Spinal cord (tissue), 10 donors: ENCODE results near the gene IGFL2. TPM values are rescaled to one million over a fixed set of nuclear protein-coding genes. Genes with fewer than 3 reads are reported as not detected.
"Not testable (repeated sequence)": the region's sequence is repeated elsewhere in the genome, so short reads cannot be mapped to it uniquely, and the experiment has no call there.

ENCODE experiments used
- DNase-seq, 6 donors: peaks; one replicate each; pipeline versions ENCODE4 v3.0.0 to v3.0.0-alpha.2; 2013 to 2015; ENCODE audit warnings: low spot score in 6 of 6, low read depth in 4 of 6
- H3K27ac ChIP-seq: one replicate; pipeline ENCODE4 v1.5.1; 2013; ENCODE audit warnings: low read depth, low read length, control low read depth
- H3K27me3 ChIP-seq: one replicate; pipeline ENCODE4 v1.6.1; 2013; ENCODE audit warnings: low read length; ENCODE audit not compliant: control insufficient read depth, insufficient read depth
- H3K36me3 ChIP-seq: one replicate; pipeline ENCODE4 v1.6.1; 2013; ENCODE audit warnings: low read length; ENCODE audit not compliant: control insufficient read depth, insufficient read depth
- H3K4me1 ChIP-seq: one replicate; pipeline ENCODE4 v1.6.1; 2013; ENCODE audit warnings: low read length; ENCODE audit not compliant: control insufficient read depth, insufficient read depth
- H3K4me3 ChIP-seq: one replicate; pipeline ENCODE4 v1.5.1; 2013; ENCODE audit warnings: low read depth, low read length, control low read depth
- H3K9me3 ChIP-seq: one replicate; pipeline ENCODE4 v1.6.1; 2013; ENCODE audit warnings: low read length; ENCODE audit not compliant: control insufficient read depth, insufficient read depth
- WGBS: methylation state at CpG from one replicate; pipeline ENCODE4 v1.1.5; 2013; ENCODE audit warnings: missing lambda C conversion rate; ENCODE audit not compliant: insufficient coverage; 5-methylcytosine and 5-hydroxymethylcytosine counted together
- polyA plus RNA-seq, 2 donors: library from polyadenylated mRNA; unstranded; fragments of 120-200 nt; gene quantifications; one replicate each; pipeline ENCODE4 v1.2.1, GENCODE V29; 2013; ENCODE audit not compliant: insufficient read length in 2 of 2
- total RNA-seq, 2 donors: library from RNA; depleted of rRNA in 1 of 2; stranded (reverse); fragments of 120-200 nt in 1 of 2; fragments of >200 nt in 1 of 2; gene quantifications; one replicate each; pipeline versions ENCODE4 v1.2.3 to v1.2.4, GENCODE V29; 2013 to 2014
- donor health status: healthy.

Gene IGFL2
- total and polyA plus RNA-seq, 4 donors = 0.10 to 0.61 (median 0.53) TPM; not detected in 1

DNA sequence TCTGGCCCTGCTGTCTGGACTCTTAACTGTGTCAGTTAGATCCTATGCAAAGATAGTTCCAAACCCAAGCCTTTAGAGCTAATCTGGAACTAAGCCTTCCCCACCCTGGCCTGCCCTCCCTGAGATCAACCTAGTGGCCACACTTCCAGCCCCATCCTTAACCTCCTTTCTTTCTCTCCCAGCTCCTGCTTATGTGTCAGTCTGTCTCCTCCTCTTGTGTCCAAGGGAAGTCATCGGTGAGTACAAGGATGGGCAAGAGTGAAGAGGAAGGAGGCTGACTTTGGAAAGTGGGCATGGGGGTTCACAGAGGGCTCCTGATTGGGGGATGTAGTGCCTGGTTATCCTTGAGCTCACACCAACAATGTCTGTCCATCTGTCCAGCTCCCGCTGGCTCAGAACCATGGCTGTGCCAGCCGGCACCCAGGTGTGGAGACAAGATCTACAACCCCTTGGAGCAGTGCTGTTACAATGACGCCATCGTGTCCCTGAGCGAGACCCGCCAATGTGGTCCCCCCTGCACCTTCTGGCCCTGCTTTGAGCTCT, 12.3 kb downstream of the IGFL2 start:
- H3K4me3 ChIP-seq = no peak overlapping the region
- no peaks in the 10 kb centered on the region for H3K4me1 ChIP-seq
- WGBS = 100% methylated on average over 6 of the region's 7 CpGs
- no peaks in the 10 kb centered on the region for H3K9me3 ChIP-seq
- H3K27ac ChIP-seq = no peak overlapping the region
- H3K27me3 ChIP-seq = no peaks in the 10 kb centered on the region
- DNase-seq = no peak
- H3K36me3 ChIP-seq = no peaks in the 10 kb centered on the region

DNA sequence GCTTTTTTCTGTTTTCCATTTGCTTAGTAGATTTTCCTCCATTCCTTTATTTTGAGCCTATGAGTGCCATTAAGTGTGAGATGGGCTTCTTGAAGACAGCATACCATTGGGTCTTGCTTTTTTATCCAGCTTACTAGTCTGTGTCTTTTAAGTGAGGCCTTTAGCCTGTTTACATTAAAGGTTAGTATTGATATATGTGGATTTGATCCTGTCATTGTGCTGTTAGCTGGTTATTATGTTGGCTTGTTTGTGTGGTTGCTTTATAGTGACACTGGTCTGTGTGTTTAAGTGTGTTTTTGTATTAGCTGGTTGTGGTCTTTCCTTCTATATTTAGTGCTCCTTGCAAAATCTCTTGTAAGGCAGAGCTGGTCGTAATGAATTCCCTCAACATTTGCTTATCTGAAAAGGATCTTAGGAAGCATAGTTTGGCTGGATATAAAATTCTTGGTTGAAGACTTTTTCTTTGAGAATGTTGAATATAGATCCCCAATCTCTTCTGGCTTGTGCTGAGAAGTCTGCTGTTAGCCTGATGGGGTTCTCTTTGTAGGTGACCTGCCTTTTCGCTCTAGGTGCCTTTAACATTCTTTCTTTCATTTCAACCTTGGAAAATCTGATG, 13.7 kb downstream of the IGFL2 start:
- not testable (repeated sequence) for H3K4me3 ChIP-seq, H3K27me3 ChIP-seq, H3K27ac ChIP-seq, DNase-seq, H3K36me3 ChIP-seq, H3K4me1 ChIP-seq, H3K9me3 ChIP-seq
- WGBS = no CpG with 5 or more reads among the region's 2 CpGs

DNA sequence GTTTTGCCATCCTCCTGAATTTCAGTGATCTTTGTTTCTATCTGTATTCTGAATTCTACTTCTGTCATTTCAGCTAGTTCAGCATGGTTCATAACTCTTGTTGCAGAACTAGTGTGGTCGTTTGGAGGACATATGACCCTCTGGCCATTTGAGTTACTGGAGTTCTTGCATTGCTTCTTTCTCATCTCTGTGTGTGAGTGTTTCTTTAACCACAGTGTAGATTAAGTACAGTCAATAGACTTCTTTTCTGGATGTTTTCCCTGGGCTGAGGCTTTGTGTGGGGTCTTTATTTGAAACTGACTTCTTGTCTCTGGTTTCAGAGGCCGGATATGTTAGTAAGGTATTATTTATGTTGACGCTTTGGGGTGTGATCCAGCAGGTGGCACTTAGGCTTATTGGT, 14.7 kb downstream of the IGFL2 start:
- Histone ChIP-seq H3K4me1 (no peaks in the 10 kb centered on the region), H3K36me3 (no peaks in the 10 kb centered on the region), H3K27me3 (no peaks in the 10 kb centered on the region), H3K4me3 (no peak overlapping the region), H3K9me3 (no peaks in the 10 kb centered on the region), H3K27ac (no peak overlapping the region)
- no peak for DNase-seq
- 78% methylated on average over 3 of the region's 3 CpGs for WGBS

- 87% methylated on average over 3 of the region's 8 CpGs for WGBS
- peaks cover 3% of the 10 kb centered on the region for H3K27me3 ChIP-seq
- no peak overlapping the region for H3K27ac ChIP-seq
- no peaks in the 10 kb centered on the region for H3K36me3 ChIP-seq
- H3K9me3 ChIP-seq = no peaks in the 10 kb centered on the region
- H3K4me3 ChIP-seq = no peak overlapping the region
- no peak for DNase-seq
- no peaks in the 10 kb centered on the region for H3K4me1 ChIP-seq
Observed at GRCh38 chr19:46173886-46174480, 25.9 kb downstream of the IGFL2 start.

DNA sequence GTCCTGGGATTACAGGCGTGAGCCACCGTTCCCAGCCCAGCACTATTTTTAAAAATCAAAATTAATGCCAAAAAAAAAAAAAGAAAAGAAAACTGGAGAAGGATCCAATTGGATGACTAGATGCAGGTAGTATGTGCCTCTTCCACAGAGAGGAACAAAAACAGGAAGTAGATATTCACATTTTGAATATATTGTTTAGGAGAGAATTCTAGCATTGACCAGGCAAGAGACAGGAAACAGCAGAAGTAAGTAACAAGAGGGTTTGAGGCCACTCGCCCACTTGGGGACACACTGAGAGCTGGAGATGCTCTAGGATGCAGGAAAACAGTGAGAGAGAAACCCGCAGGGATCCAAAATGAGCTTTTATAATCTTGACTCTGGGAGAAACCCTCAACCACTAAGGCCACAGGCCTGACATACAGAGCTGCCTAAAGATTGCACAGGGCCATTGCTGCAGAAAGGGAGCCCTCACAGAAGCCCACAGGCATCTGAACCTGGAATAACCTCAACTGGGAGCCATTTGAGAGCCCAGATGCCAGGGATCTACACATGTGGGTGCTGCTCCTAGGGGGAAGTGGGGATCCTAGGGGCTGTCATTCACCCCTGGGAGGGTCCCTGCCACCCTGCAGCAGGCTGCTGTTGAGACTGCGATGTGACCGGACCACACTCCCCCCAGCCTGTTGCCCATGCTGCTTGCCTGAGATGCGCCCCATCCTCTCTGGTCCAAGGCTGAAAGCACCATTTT, 28.2 kb downstream of the IGFL2 start:
- no peak overlapping the region for H3K27ac ChIP-seq
- peaks cover 3% of the 10 kb centered on the region for H3K27me3 ChIP-seq
- H3K9me3 ChIP-seq = no peaks in the 10 kb centered on the region
- no peak for DNase-seq
- H3K4me3 ChIP-seq = no peak overlapping the region
- 100% methylated on average over 2 of the region's 7 CpGs for WGBS
- H3K36me3 ChIP-seq = no peaks in the 10 kb centered on the region
- no peaks in the 10 kb centered on the region for H3K4me1 ChIP-seq

DNA sequence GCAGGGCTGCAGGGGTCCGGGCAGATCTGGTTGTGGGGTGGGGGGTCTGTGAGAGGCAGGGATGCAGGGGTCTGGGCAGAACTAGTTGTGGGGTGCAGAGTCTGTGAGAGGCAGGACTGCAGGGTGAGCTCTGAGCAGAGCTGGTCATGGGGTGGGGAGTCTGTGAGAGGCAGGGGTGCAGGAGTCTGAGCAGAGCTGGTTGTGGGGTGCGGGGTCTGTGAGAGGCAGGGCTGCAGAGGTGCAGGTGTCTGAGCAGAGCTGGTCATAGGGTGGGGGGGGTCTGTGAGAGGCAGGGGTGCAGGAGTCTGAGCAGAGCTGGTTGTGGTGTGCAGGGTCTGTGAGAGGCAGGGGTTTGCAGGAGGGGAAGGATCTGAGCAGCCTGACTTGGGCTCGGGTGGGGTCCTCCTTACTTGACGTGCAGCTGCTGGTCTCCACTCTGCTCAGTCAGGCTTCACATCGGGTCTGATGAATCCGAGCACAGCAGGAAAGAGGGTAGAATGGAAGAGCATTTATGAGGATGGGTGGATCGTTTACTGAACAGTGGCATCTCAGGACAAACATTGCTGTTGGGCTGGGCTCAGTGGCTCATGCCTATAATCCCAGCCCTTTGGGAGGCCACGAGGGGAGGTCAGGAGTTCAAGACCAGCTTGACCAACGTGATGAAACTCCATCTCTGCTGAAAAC, 31.2 kb downstream of the IGFL2 start:
- Histone ChIP-seq H3K4me1 (no peaks in the 10 kb centered on the region), H3K36me3 (no peaks in the 10 kb centered on the region), H3K4me3 (no peak overlapping the region), H3K27me3 (no peaks in the 10 kb centered on the region), H3K27ac (no peak overlapping the region), H3K9me3 (no peaks in the 10 kb centered on the region)
- 56% methylated on average over 9 of the region's 9 CpGs for WGBS
- DNase-seq = no peak

GRCh38 chr19:46180701-46181387, 32.8 kb downstream of the IGFL2 start:
- H3K36me3 ChIP-seq = peaks cover under 1% of the 10 kb centered on the region
- H3K4me3 ChIP-seq = no peak overlapping the region
- no peak overlapping the region for H3K27ac ChIP-seq
- no peaks in the 10 kb centered on the region for H3K4me1 ChIP-seq
- no peak for DNase-seq
- whole genome bisulfite sequencing = 63% methylated on average over 3 of the region's 5 CpGs
- H3K27me3 ChIP-seq = no peaks in the 10 kb centered on the region
- no peaks in the 10 kb centered on the region for H3K9me3 ChIP-seq

DNA sequence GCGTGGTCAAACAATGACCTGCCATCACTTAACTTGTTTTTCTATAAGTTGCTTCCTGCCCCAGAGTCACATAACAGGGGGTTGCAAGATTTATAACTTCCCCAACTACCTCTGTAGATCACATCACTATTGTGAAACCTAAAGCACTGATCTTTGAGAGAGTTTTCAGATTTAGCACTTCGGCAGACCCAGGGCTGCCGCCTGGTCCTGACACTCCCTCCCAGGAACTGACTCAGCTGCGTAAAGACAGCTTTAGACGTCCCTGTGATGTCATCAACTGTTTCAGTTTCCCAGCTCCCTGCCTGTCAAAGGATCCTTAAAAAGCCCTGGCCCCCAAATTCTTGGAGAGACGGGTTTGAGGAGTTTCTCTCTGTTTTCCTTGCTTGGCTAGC, 33.3 kb downstream of the IGFL2 start:
- Histone ChIP-seq H3K36me3 (peaks cover 3% of the 10 kb centered on the region), H3K9me3 (no peaks in the 10 kb centered on the region), H3K4me1 (no peaks in the 10 kb centered on the region), H3K27ac (no peak overlapping the region), H3K27me3 (no peaks in the 10 kb centered on the region), H3K4me3 (no peak overlapping the region)
- DNase-seq = no peak
- WGBS = 48% methylated on average over 5 of the region's 6 CpGs

DNA sequence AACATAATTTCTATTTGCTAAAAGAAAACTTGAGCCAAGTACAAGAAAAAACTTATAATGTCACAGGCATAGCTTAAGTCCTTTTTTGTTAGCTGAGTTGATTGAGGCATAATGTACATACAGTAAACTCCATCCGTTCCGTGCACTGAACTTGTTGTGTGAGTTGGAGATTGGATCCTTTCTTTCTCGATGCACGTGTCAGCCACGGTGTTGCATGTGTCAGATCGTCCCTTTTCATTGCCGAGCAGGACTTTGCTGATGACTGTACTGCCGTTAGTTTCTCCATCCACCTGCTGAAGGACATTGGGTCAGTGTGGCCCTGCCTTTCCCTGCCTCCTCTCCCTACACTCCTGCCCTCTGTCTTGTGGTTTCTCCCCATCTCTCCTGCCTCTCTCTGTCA, 34.4 kb downstream of the IGFL2 start:
- no peaks in the 10 kb centered on the region for H3K27me3 ChIP-seq
- H3K4me3 ChIP-seq = no peak overlapping the region
- H3K9me3 ChIP-seq = no peaks in the 10 kb centered on the region
- no peak for DNase-seq
- 86% methylated on average over 6 of the region's 8 CpGs for WGBS
- no peak overlapping the region for H3K27ac ChIP-seq
- H3K36me3 ChIP-seq = peaks cover 3% of the 10 kb centered on the region
- no peaks in the 10 kb centered on the region for H3K4me1 ChIP-seq
